ENCODE measurements around the gene STAG2.
"Not testable (repeated sequence)": the region's sequence is repeated elsewhere in the genome, so short reads cannot be mapped to it uniquely, and the experiment has no call there.

STAG2 gene

GRCh38 chrX:124033821-124034220 is 72.3 kb downstream of the STAG2 start:
- TF ChIP-seq GATA1 (IDR thresholded peaks at IDR 0.05; ENCODE audit: low read depth, low read length) (no peak), POLR2A (IDR thresholded peaks at IDR 0.05; ENCODE audit: low read length) (no peak)

GRCh38 chrX:124035657-124036056 is 74.2 kb downstream of the STAG2 start:
- no peak for TF ChIP-seq GATA1 (IDR thresholded peaks at IDR 0.05; ENCODE audit: low read depth, low read length)
- TF ChIP-seq POLR2A (IDR thresholded peaks at IDR 0.05; ENCODE audit: low read length) = no peak
- no peak for DNase-seq

More at GRCh38 chrX:124033821-124034220, 72.3 kb downstream of the STAG2 start:
- DNase-seq = no peak

GRCh38 chrX:124042042-124042441 is 80.5 kb downstream of the STAG2 start:
- DNase-seq = no peak
- TF ChIP-seq POLR2A (IDR thresholded peaks at IDR 0.05; ENCODE audit: low read length) = no peak
- TF ChIP-seq GATA1 (IDR thresholded peaks at IDR 0.05; ENCODE audit: low read depth, low read length) = no peak

- no peak for DNase-seq
- TF ChIP-seq GATA1 (IDR thresholded peaks at IDR 0.05; ENCODE audit: low read depth, low read length) = no peak
- TF ChIP-seq POLR2A (IDR thresholded peaks at IDR 0.05; ENCODE audit: low read length) = no peak
These were observed 83.6 kb downstream of the STAG2 start for GRCh38 chrX:124045109-124045508.

- not testable (repeated sequence) for DNase-seq
These were observed 122.9 kb downstream of the STAG2 start for GRCh38 chrX:124084417-124084816.

- TF ChIP-seq POLR2A (IDR thresholded peaks at IDR 0.05; ENCODE audit: low read length) = no peak
- no peak for DNase-seq
These were observed 123.6 kb downstream of the STAG2 start for GRCh38 chrX:124085063-124085462.

- no peak for TF ChIP-seq GATA1 (IDR thresholded peaks at IDR 0.05; ENCODE audit: low read depth, low read length)
- TF ChIP-seq POLR2A (IDR thresholded peaks at IDR 0.05; ENCODE audit: low read length) = no peak
- no peak for DNase-seq
These were observed 124.9 kb downstream of the STAG2 start for GRCh38 chrX:124086411-124086810.

- no peak for DNase-seq
- TF ChIP-seq GATA1 (IDR thresholded peaks at IDR 0.05; ENCODE audit: low read depth, low read length) = no peak
- no peak for TF ChIP-seq POLR2A (IDR thresholded peaks at IDR 0.05; ENCODE audit: low read length)
These were observed 125.7 kb downstream of the STAG2 start for GRCh38 chrX:124087000-124087746.

- peak; percentile 0 to 2 for DNase-seq
- TF ChIP-seq GATA1 (IDR thresholded peaks at IDR 0.05; ENCODE audit: low read depth, low read length) (no peak), POLR2A (IDR thresholded peaks at IDR 0.05; ENCODE audit: low read length) (no peak)
These were observed 131.7 kb downstream of the STAG2 start for GRCh38 chrX:124093222-124093621.

GRCh38 chrX:124097116-124097515 is 135.6 kb downstream of the STAG2 start:
- DNase-seq = no peak
- no peak for TF ChIP-seq POLR2A (IDR thresholded peaks at IDR 0.05; ENCODE audit: low read length)

GRCh38 chrX:124098089-124098488 is 136.6 kb downstream of the STAG2 start:
- TF ChIP-seq GATA1 (IDR thresholded peaks at IDR 0.05; ENCODE audit: low read depth, low read length) = no peak
- no peak for TF ChIP-seq POLR2A (IDR thresholded peaks at IDR 0.05; ENCODE audit: low read length)
- peak; percentile 40 to 45 for DNase-seq

GRCh38 chrX:124103966-124104365 is 142.5 kb downstream of the STAG2 start:
- TF ChIP-seq POLR2A (IDR thresholded peaks at IDR 0.05; ENCODE audit: low read length) (no peak), GATA1 (IDR thresholded peaks at IDR 0.05; ENCODE audit: low read depth, low read length) (no peak)
- no peak for DNase-seq

- DNase-seq = not testable (repeated sequence)
These were observed 143.0 kb downstream of the STAG2 start for GRCh38 chrX:124104512-124104911.

GRCh38 chrX:124113621-124114600 is 152.4 kb downstream of the STAG2 start:
- no peak for TF ChIP-seq GATA1 (IDR thresholded peaks at IDR 0.05; ENCODE audit: low read depth, low read length)
- no peak for TF ChIP-seq POLR2A (IDR thresholded peaks at IDR 0.05; ENCODE audit: low read length)
- DNase-seq = no peak

- TF ChIP-seq POLR2A (IDR thresholded peaks at IDR 0.05; ENCODE audit: low read length) (no peak), GATA1 (IDR thresholded peaks at IDR 0.05; ENCODE audit: low read depth, low read length) (no peak)
- no peak for DNase-seq
These were observed 155.8 kb downstream of the STAG2 start for GRCh38 chrX:124117325-124117724.

All from erythroblast (primary cell).